Loucy (cell line): ENCODE results near the gene KRTAP13-2.

ENCODE experiments used
- H2AFZ ChIP-seq: fragments of 200-600 bp; sonication (generic); 2 replicates; pipeline ENCODE4 v1.6.0; 2016; ENCODE audit warnings: antibody characterized with exemption, mild to moderate bottlenecking, low read length, moderate library complexity
- H3F3A ChIP-seq: fragments of 200-600 bp; 2 replicates; pipeline ENCODE4 v1.6.0; 2016; ENCODE audit warnings: antibody characterized with exemption, low read depth, mild to moderate bottlenecking
- H3K27me3 ChIP-seq: fragments of 200-600 bp; sonication (generic); 2 replicates; pipeline ENCODE4 v1.6.1; 2014; ENCODE audit warnings: low read length, mild to moderate bottlenecking; ENCODE audit not compliant: insufficient read depth, poor library complexity, severe bottlenecking
- H3K36me3 ChIP-seq: fragments of 200-600 bp; sonication (generic); 2 replicates; pipeline ENCODE4 v1.6.1; 2016; ENCODE audit warnings: low read length; ENCODE audit not compliant: insufficient read depth
- H3K4me1 ChIP-seq: fragments of 200-600 bp; sonication (generic); 2 replicates; pipeline ENCODE4 v1.5.1; 2014; ENCODE audit warnings: low read length, mild to moderate bottlenecking; ENCODE audit not compliant: insufficient read depth, poor library complexity, severe bottlenecking
- H3K4me2 ChIP-seq: fragments of 200-600 bp; sonication (generic); 2 replicates; pipeline ENCODE4 v1.6.0; 2014; ENCODE audit warnings: antibody characterized with exemption, low read length, low read depth, mild to moderate bottlenecking; ENCODE audit not compliant: poor library complexity, severe bottlenecking
- H3K4me3 ChIP-seq: fragments of 200-600 bp; sonication (generic); 2 replicates; pipeline ENCODE4 v1.5.1; 2014; ENCODE audit warnings: low read length, mild to moderate bottlenecking, mixed read lengths; ENCODE audit not compliant: poor library complexity, severe bottlenecking
- H3K79me2 ChIP-seq: fragments of 200-600 bp; sonication (generic); 2 replicates; pipeline ENCODE4 v1.6.1; 2014; ENCODE audit warnings: low read length; ENCODE audit not compliant: insufficient read depth
- H3K9ac ChIP-seq: fragments of 200-600 bp; sonication (generic); 2 replicates; pipeline ENCODE4 v1.6.0; 2014; ENCODE audit warnings: mild to moderate bottlenecking, low read depth, low read length, moderate library complexity; ENCODE audit not compliant: poor library complexity, severe bottlenecking
- H3K9me2 ChIP-seq: fragments of 200-600 bp; sonication (generic); replicated peaks from 2 replicates; pipeline ENCODE4 v1.6.1; 2016; ENCODE audit warnings: low read depth, low read length, mixed read lengths
- H3K9me3 ChIP-seq: fragments of 200-600 bp; sonication (generic); 2 replicates; pipeline ENCODE4 v1.6.1; 2014; ENCODE audit warnings: mild to moderate bottlenecking, antibody characterized with exemption, low read length, low read depth; ENCODE audit not compliant: insufficient read depth
- H4K20me1 ChIP-seq: fragments of 200-600 bp; sonication (generic); 2 replicates; pipeline ENCODE4 v1.6.0; 2014; ENCODE audit warnings: antibody characterized with exemption, low read length, mild to moderate bottlenecking; ENCODE audit not compliant: insufficient read depth, poor library complexity, severe bottlenecking
- EZH2phosphoT487 ChIP-seq: fragments of 200-600 bp; IDR thresholded peaks from 2 replicates; pipeline ENCODE4 v1.6.1; 2018; ENCODE audit warnings: antibody characterized with exemption, mild to moderate bottlenecking, moderate library complexity, borderline replicate concordance
- TF ChIP-seq, protein P1 (sequence below): fragments of 200-600 bp; sonication (generic); conservative IDR thresholded peaks from 2 replicates; pipeline ENCODE4 v1.5.1; 2014; ENCODE audit warnings: mild to moderate bottlenecking, antibody characterized with exemption, low read length

KRTAP13-2 gene

DNA sequence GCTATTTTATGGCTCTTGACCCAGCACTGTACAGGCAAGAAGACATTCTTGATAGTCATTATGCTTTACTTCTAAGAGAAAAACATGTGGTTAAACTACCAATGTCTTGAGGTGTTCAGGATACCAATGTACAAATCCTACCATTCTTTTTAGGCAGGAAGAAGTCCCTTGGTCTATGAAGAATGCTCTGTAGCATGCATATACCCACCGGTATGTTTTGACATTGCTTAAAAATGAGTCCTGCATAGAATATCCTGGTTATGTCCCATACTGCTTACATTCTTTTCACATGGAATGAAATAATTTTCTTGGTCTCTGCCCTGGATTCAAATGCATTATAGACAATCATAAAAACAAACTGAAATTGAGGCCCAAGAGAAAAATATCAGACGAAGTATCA is 39.4 kb downstream of the KRTAP13-2 start:
- no peaks in the 10 kb centered on the region for H3K9me2 ChIP-seq
- H3K9ac ChIP-seq: no peak overlapping the region
- no peak overlapping the region for H2AFZ ChIP-seq
- no peak overlapping the region for H3K4me3 ChIP-seq
- H3K4me1 ChIP-seq: no peaks in the 10 kb centered on the region
- H3K9me3 ChIP-seq: no peaks in the 10 kb centered on the region
- H3F3A ChIP-seq: no peaks in the 10 kb centered on the region
- H3K36me3 ChIP-seq: no peaks in the 10 kb centered on the region
- no peak overlapping the region for H3K4me2 ChIP-seq
- H3K27me3 ChIP-seq: no peaks in the 10 kb centered on the region
- H4K20me1 ChIP-seq: no peaks in the 10 kb centered on the region
- H3K79me2 ChIP-seq: no peaks in the 10 kb centered on the region
- TF ChIP-seq EZH2phosphoT487: no peak
- TF ChIP-seq, protein P1, sequence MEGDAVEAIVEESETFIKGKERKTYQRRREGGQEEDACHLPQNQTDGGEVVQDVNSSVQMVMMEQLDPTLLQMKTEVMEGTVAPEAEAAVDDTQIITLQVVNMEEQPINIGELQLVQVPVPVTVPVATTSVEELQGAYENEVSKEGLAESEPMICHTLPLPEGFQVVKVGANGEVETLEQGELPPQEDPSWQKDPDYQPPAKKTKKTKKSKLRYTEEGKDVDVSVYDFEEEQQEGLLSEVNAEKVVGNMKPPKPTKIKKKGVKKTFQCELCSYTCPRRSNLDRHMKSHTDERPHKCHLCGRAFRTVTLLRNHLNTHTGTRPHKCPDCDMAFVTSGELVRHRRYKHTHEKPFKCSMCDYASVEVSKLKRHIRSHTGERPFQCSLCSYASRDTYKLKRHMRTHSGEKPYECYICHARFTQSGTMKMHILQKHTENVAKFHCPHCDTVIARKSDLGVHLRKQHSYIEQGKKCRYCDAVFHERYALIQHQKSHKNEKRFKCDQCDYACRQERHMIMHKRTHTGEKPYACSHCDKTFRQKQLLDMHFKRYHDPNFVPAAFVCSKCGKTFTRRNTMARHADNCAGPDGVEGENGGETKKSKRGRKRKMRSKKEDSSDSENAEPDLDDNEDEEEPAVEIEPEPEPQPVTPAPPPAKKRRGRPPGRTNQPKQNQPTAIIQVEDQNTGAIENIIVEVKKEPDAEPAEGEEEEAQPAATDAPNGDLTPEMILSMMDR: no peak

DNA sequence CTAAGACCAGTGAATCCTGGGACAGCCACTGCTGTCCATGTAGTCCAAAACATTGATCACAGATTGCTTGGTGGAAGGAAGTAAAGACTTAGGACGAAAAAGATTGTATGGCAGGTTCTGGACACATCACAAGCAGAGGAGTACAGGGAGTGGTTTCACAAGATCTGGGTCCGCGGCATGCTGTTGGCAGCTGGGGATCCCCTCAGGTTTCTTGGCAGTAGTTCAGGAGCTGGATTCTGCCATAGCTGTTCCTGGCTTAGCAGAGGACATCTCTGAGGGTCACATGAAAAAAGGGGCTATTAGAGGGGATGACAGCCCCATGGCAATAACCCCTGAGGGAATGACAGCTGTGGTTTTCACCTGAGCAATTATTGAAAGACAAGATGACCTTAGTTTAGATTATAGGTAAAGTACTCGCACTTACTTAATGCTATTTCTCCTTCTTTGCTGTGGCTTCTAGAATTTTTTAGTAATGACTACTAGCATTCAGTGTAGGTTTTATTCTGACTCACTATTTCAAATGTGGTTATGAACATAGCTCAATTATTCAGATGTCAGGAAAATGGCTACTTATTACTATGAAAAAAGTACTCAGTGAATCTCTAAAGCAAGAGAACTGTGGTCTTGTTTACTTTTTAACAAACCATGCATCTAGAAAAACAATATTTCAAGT is 42.7 kb downstream of the KRTAP13-2 start:
- Histone ChIP-seq H3K9ac (no peak overlapping the region), H3K79me2 (no peaks in the 10 kb centered on the region), H3K27me3 (no peaks in the 10 kb centered on the region), H3K4me3 (no peak overlapping the region), H2AFZ (no peak overlapping the region), H4K20me1 (no peaks in the 10 kb centered on the region), H3K36me3 (no peaks in the 10 kb centered on the region), H3K4me1 (no peaks in the 10 kb centered on the region), H3F3A (no peaks in the 10 kb centered on the region), H3K9me3 (peaks cover 3% of the 10 kb centered on the region; the same call in 1 of the 2 replicates), H3K9me2 (no peaks in the 10 kb centered on the region), H3K4me2 (no peak overlapping the region)
- no peak for TF ChIP-seq EZH2phosphoT487
- TF ChIP-seq, protein P1: no peak

DNA sequence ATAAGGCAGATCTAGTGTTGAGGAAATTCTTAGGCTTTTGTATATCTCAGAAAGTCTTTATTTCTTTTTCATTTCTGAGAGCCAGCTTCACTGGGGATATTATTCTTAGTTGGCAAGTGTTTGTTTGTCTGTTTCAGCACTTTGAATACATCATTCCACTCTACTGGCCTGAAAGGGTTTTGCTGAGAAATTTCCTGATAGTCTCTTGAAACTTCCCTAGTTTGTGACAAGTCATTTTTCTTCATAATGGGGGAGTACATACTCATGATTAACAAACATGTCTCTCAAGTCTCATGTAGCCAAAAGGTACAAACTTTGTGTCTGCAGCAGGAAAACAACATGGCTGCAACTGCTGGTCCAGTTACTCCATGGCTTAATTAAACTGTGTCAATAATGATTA is 45.7 kb downstream of the KRTAP13-2 start:
- Histone ChIP-seq H3K27me3 (no peaks in the 10 kb centered on the region), H3K9me2 (no peaks in the 10 kb centered on the region), H3K4me2 (no peak overlapping the region), H3K36me3 (no peaks in the 10 kb centered on the region), H2AFZ (no peak overlapping the region), H3K79me2 (no peaks in the 10 kb centered on the region), H3K4me3 (no peak overlapping the region), H3K9ac (no peak overlapping the region), H3K4me1 (no peaks in the 10 kb centered on the region), H3K9me3 (peaks cover 3% of the 10 kb centered on the region; the same call in 1 of the 2 replicates), H4K20me1 (no peaks in the 10 kb centered on the region), H3F3A (no peaks in the 10 kb centered on the region)
- TF ChIP-seq, protein P1: no peak
- no peak for TF ChIP-seq EZH2phosphoT487
